Right lobe of liver (tissue), 6 donors: Measurements from ENCODE around the gene PRDM16. TPM values are rescaled to one million over a fixed set of nuclear protein-coding genes. Genes with fewer than 3 reads are reported as not detected.

Source experiments
- ATAC-seq, 4 donors: fragments of 200-7000 bp; cut with Tn5 transposase; one replicate each; pipeline ENCODE4 v1.9.1; 2020; ENCODE audit warnings: mild to moderate bottlenecking in 4 of 4, moderate library complexity in 4 of 4
- DNase-seq, 3 donors: peaks; one replicate each; pipeline ENCODE4 v3.0.0-alpha.2; 2020
- H3K27ac ChIP-seq, 3 donors: fragments of 200-600 bp; one replicate each; pipeline ENCODE4 v1.8.0; 2022
- H3K27me3 ChIP-seq, 2 donors: fragments of 200-600 bp; one replicate each; pipeline ENCODE4 v1.8.0; 2022
- H3K36me3 ChIP-seq, 4 donors: fragments of 200-600 bp; sonication (generic) in 1 of 4; one replicate each; pipeline versions ENCODE4 v1.5.1 to v1.8.0; 2017 to 2022; ENCODE audit warnings: control low read depth in 1 of 4
- H3K4me1 ChIP-seq, 4 donors: fragments of 200-600 bp; sonication (generic) in 1 of 4; one replicate each; pipeline versions ENCODE4 v1.5.1 to v1.8.0; 2017 to 2022; ENCODE audit warnings: control low read depth in 1 of 4
- H3K4me3 ChIP-seq, 3 donors: fragments of 200-600 bp; one replicate each; pipeline ENCODE4 v1.8.0; 2022
- H3K9me3 ChIP-seq, 4 donors: fragments of 200-600 bp; sonication (generic) in 1 of 4; one replicate each; pipeline versions ENCODE4 v1.5.1 to v1.8.0; 2017 to 2022; ENCODE audit warnings: control low read depth in 1 of 4
- POLR2A ChIP-seq: fragments of 450-650 bp; IDR thresholded peaks from one replicate; pipeline ENCODE4 v1.6.1; 2017; ENCODE audit warnings: antibody characterized with exemption, mild to moderate bottlenecking
- WGBS: methylation state at CpG from one replicate; pipeline ENCODE4 v1.1.6; 2018; ENCODE audit warnings: low coverage, low lambda C conversion rate; ENCODE audit not compliant: insufficient coverage; ENCODE audit errors: missing lambda C conversion rate; 5-methylcytosine and 5-hydroxymethylcytosine counted together
- intact Hi-C, 2 donors: fragments of 100-400 bp; cut with DNase I; formaldehyde crosslinking; loops; one replicate each; pipeline versions ENCODE4 v1.11.2 to v1.14.1; 2022
- total RNA-seq, 6 experiments: library from RNA; depleted of rRNA in 2 of 6; stranded (reverse); fragments of >200 nt in 2 of 6; fragmentation: NEBNext Ultra II Directional in 3 of 6; extraction: Animal tissue kit (Norgen Biotek cat#: 25700) in 3 of 6; gene quantifications; one replicate each; pipeline versions ENCODE4 v1.1.0 to v1.2.4, GENCODE V29; 2016 to 2023
- TF ChIP-seq, protein P1 (sequence below), 4 donors: fragments of 200-600 bp in 3 of 4; fragments of 450-650 bp in 1 of 4; IDR thresholded peaks; one replicate each; pipeline versions ENCODE4 v1.5.1 to v1.8.0; 2016 to 2022; ENCODE audit warnings: antibody characterized with exemption in 4 of 4, mild to moderate bottlenecking in 2 of 4
- donor health status: DM: no; HTN: yes; CAD: no.
- donor health status: DM: no; HTN: no; CAD: no.
- donor health status: DM: no; HTN: no; CAD: no.
- donor health status: DM: no; HTN: yes; CAD: no.
- donor health status: DM: no; HTN: yes; CAD: no.

Gene PRDM16
- total RNA-seq, 6 experiments from 2014 or later: 0.06 to 0.75 (median 0.28) TPM

DNA sequence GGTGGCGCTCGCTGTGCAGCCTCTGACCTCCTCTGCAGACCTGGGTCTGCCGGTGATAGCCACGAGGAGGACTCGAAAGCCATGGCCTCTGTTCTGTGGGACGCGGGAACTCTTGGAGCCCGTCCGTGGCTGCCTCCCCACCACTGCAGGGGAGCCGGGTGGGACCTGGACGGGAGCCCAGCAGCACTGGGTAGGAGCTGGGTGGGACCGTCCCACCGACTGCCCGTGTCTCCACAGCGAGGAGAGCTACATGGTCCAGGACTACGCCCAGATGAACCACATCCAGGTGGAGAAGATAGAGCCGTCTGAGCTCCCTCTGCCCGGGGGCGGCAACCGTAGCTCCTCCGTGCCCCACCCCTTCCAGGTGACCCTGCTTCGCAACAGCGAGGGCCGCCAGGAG is 409.2 kb downstream of the PRDM16 start:
- TF ChIP-seq POLR2A: no peak
- TF ChIP-seq, protein P1, sequence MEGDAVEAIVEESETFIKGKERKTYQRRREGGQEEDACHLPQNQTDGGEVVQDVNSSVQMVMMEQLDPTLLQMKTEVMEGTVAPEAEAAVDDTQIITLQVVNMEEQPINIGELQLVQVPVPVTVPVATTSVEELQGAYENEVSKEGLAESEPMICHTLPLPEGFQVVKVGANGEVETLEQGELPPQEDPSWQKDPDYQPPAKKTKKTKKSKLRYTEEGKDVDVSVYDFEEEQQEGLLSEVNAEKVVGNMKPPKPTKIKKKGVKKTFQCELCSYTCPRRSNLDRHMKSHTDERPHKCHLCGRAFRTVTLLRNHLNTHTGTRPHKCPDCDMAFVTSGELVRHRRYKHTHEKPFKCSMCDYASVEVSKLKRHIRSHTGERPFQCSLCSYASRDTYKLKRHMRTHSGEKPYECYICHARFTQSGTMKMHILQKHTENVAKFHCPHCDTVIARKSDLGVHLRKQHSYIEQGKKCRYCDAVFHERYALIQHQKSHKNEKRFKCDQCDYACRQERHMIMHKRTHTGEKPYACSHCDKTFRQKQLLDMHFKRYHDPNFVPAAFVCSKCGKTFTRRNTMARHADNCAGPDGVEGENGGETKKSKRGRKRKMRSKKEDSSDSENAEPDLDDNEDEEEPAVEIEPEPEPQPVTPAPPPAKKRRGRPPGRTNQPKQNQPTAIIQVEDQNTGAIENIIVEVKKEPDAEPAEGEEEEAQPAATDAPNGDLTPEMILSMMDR (IDR thresholded peaks at IDR 0.05): no peak
- Histone ChIP-seq H3K27ac (no peak overlapping the region), H3K9me3 (no peaks in the 10 kb centered on the region), H3K4me3 (no peak overlapping the region), H3K4me1 (peaks cover 0 to 15% (median 4%) of the 10 kb centered on the region in 4 donors), H3K27me3 (no peaks in the 10 kb centered on the region), H3K36me3 (no peaks in the 10 kb centered on the region)
- ATAC-seq: no peak
- intact Hi-C loops: no loop called here
- WGBS: no CpG with 5 or more reads among the region's 24 CpGs
- DNase-seq: no peak

GRCh38 chr1:3479511-3480368 is 410.7 kb downstream of the PRDM16 start:
- whole genome bisulfite sequencing: 88% methylated on average over 8 of the region's 30 CpGs
- peak; percentile 40 to 56 (median 48) for ATAC-seq

GRCh38 chr1:3480369-3480719 is 411.3 kb downstream of the PRDM16 start:
- WGBS: 32% methylated on average over 17 of the region's 21 CpGs
- Histone ChIP-seq H3K36me3 (no peaks in the 10 kb centered on the region), H3K4me3 (no peak overlapping the region), H3K27ac (peak overlapping the region in 2 of 3 donors; percentile 38 to 62), H3K9me3 (no peaks in the 10 kb centered on the region), H3K27me3 (no peaks in the 10 kb centered on the region), H3K4me1 (peaks cover 0 to 15% (median 7%) of the 10 kb centered on the region in 4 donors)
- intact Hi-C loops: no loop called here
- peak; percentile 72 for TF ChIP-seq POLR2A
- TF ChIP-seq, protein P1 (IDR thresholded peaks at IDR 0.05): no peak
- peak; percentile 81 to 82 (median 81) for DNase-seq
- peak; percentile 81 to 88 (median 88) for ATAC-seq

More at GRCh38 chr1:3479511-3480368, 410.7 kb downstream of the PRDM16 start:
- intact Hi-C loops: no loop called here
- Histone ChIP-seq H3K4me1 (peaks cover 0 to 15% (median 7%) of the 10 kb centered on the region in 4 donors), H3K4me3 (no peak overlapping the region), H3K27ac (peak overlapping the region in 2 of 3 donors; percentile 38 to 62), H3K9me3 (no peaks in the 10 kb centered on the region), H3K27me3 (no peaks in the 10 kb centered on the region), H3K36me3 (no peaks in the 10 kb centered on the region)
- no peak for TF ChIP-seq POLR2A
- TF ChIP-seq, protein P1 (IDR thresholded peaks at IDR 0.05): no peak
- DNase-seq: no peak

DNA sequence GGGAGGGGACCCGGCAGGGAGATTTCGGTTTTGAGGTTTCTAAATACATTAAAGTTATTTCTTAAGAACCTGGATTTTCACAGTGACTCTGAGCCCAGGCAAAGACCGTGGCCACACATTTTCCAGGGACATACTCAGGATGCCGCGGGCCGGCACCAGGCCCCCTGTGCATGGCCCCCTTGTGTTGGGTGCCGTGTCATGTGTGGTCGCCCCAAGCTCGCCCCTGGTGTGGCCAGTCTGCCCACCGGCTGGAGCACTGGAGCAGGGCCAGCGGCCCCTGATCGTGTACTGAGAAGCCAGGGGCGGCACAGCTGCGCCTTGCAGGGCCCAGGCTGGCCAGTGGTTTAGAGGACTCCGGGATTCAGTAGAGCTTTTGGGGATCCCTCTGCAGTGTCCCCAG is 412.0 kb downstream of the PRDM16 start:
- no CpG with 5 or more reads among the region's 15 CpGs for WGBS
- intact Hi-C loops: no loop called here
- peaks cover 0 to 15% (median 7%) of the 10 kb centered on the region in 4 donors for H3K4me1 ChIP-seq
- DNase-seq: no peak
- H3K27ac ChIP-seq: no peak overlapping the region
- TF ChIP-seq POLR2A: no peak
- TF ChIP-seq, protein P1 (IDR thresholded peaks at IDR 0.05): no peak
- no peaks in the 10 kb centered on the region for H3K36me3 ChIP-seq
- H3K4me3 ChIP-seq: no peak overlapping the region
- no peaks in the 10 kb centered on the region for H3K27me3 ChIP-seq
- no peaks in the 10 kb centered on the region for H3K9me3 ChIP-seq
- ATAC-seq: no peak
